ENCODE data around the gene ARHGDIG. TPM values are rescaled to one million over a fixed set of nuclear protein-coding genes. Genes with fewer than 3 reads are reported as not detected.

Gene ARHGDIG
- total RNA-seq, 1 experiment from 2014 or later = 5.9 TPM

- no peak for DNase-seq
- no peaks in the 10 kb centered on the region for H3K27me3 ChIP-seq (ENCODE audit: insufficient read depth, low read length)
- H2BK20ac ChIP-seq (ENCODE audit: low read depth, low read length, poor library complexity, severe bottlenecking) = no peak overlapping the region
- Mint-ChIP-seq H3K27me3 (ENCODE audit: low read depth) (no peaks in the 10 kb centered on the region), H3K9me3 (peaks cover 8 to 12% of the 10 kb centered on the region in 2 experiments), H3K36me3 (ENCODE audit: insufficient read depth in 1 of 3, low read depth in 3 of 3) (peaks cover 22 to 44% (median 43%) of the 10 kb centered on the region in 3 experiments), H3K27ac (no peak overlapping the region; a peak in 1 of 7 replicates), H3K4me1 (no peaks in the 10 kb centered on the region), H3K4me3 (no peak overlapping the region)
- H2BK120ac ChIP-seq (ENCODE audit: low read depth, low read length, poor library complexity, severe bottlenecking) = no peak overlapping the region
- no peak overlapping the region for H2AFZ ChIP-seq (ENCODE audit: low read length)
- H3K79me1 ChIP-seq (ENCODE audit: insufficient read depth, low read depth, low read length, poor library complexity, severe bottlenecking) = no peaks in the 10 kb centered on the region
- H3K27ac ChIP-seq (ENCODE audit: insufficient read length, low read depth, low read length) = no peak overlapping the region
- H3K9me3 ChIP-seq (ENCODE audit: control insufficient read depth, low read depth, low read length) = no peaks in the 10 kb centered on the region
- no peak for TF ChIP-seq CTCF (conservative IDR thresholded peaks at IDR 0.05)
- H4K20me1 ChIP-seq (ENCODE audit: control insufficient read depth, insufficient read depth, insufficient read length) = no peaks in the 10 kb centered on the region
- H3K4me1 ChIP-seq (ENCODE audit: insufficient read depth, low read length) = no peaks in the 10 kb centered on the region
- no peak overlapping the region for H3K4me2 ChIP-seq (ENCODE audit: insufficient read depth, insufficient read length, low read length)
- H3K23ac ChIP-seq (ENCODE audit: insufficient read length, low read depth, low read length) = no peak overlapping the region
- H3T11ph ChIP-seq (ENCODE audit: low read length) = no peak overlapping the region
- no peak overlapping the region for H4K5ac ChIP-seq (ENCODE audit: insufficient read length, low read depth, low read length)
- no peak overlapping the region for H3K18ac ChIP-seq (ENCODE audit: insufficient read length, low read depth, low read length)
- no peak overlapping the region for H3K56ac ChIP-seq (ENCODE audit: insufficient read length, low read depth, low read length)
- no peak overlapping the region for H4K8ac ChIP-seq (replicated peaks; ENCODE audit: insufficient read length, low read depth, low read length)
- H3K4ac ChIP-seq (ENCODE audit: low read depth, low read length) = no peak overlapping the region
- H3K79me2 ChIP-seq (ENCODE audit: insufficient read depth, low read length) = no peaks in the 10 kb centered on the region
- no CpG with 5 or more reads among the region's 33 CpGs for WGBS (ENCODE audit: extremely low coverage, insufficient read length, low lambda C conversion rate)
- no peak overlapping the region for H2BK5ac ChIP-seq (ENCODE audit: insufficient read length, low read length)
- H3K23me2 ChIP-seq (ENCODE audit: insufficient read length, low read depth, low read length, poor library complexity, severe bottlenecking) = no peaks in the 10 kb centered on the region
- H4K91ac ChIP-seq (ENCODE audit: insufficient read length, low read depth, low read length) = no peak overlapping the region
- H2BK12ac ChIP-seq (ENCODE audit: insufficient read length, low read depth, low read length) = no peak overlapping the region
- H2BK15ac ChIP-seq (ENCODE audit: low read depth, low read length) = no peak overlapping the region
- no peak overlapping the region for H3K14ac ChIP-seq (ENCODE audit: insufficient read depth, low read length)
- H2AK5ac ChIP-seq (ENCODE audit: insufficient read length, low read length) = no peak overlapping the region
- no peak overlapping the region for H3K9ac ChIP-seq (ENCODE audit: extremely low read depth, insufficient read length, low read length)
Observed at GRCh38 chr16:287981-288920, 7.9 kb downstream of the ARHGDIG start.

Data from H9 (cell line).